Umbilical cord (tissue), 2 donors: ENCODE measurements around the gene RGL1. TPM values are rescaled to one million over a fixed set of nuclear protein-coding genes. Genes with fewer than 3 reads are reported as not detected.

Source experiments
- DNase-seq: peaks from one replicate; pipeline ENCODE4 v3.0.0-alpha.2; 2015; ENCODE audit warnings: low spot score
- total RNA-seq: library from RNA; depleted of rRNA; stranded (reverse); fragments of >200 nt; gene quantifications from one replicate; pipeline ENCODE4 v1.2.3, GENCODE V29; 2014; ENCODE audit warnings: low replicate concordance; ENCODE audit not compliant: insufficient read depth

The RGL1 gene
- total RNA-seq, 1 donor from 2014 or later: 30.8 TPM

GRCh38 chr1:183915625-183916510 lies 110.9 kb downstream of the RGL1 start:
- DNase-seq: peak; percentile 94

GRCh38 chr1:183916574-183916973 lies 111.7 kb downstream of the RGL1 start:
- no peak for DNase-seq

GRCh38 chr1:183918589-183918988 lies 113.7 kb downstream of the RGL1 start:
- no peak for DNase-seq

- no peak for DNase-seq
Observed at GRCh38 chr1:183920651-183921050, 115.7 kb downstream of the RGL1 start.

GRCh38 chr1:183922197-183922596 lies 117.3 kb downstream of the RGL1 start:
- DNase-seq: no peak

- DNase-seq: no peak
Observed at GRCh38 chr1:183925947-183926346, 121.0 kb downstream of the RGL1 start.

GRCh38 chr1:183926983-183927382 lies 122.1 kb downstream of the RGL1 start:
- no peak for DNase-seq

GRCh38 chr1:183931646-183932271 lies 126.8 kb downstream of the RGL1 start:
- DNase-seq: no peak

- peak; percentile 93 for DNase-seq
Observed at GRCh38 chr1:183932412-183932811, 127.5 kb downstream of the RGL1 start.

- DNase-seq: no peak
Observed at GRCh38 chr1:183933528-183934179, 128.7 kb downstream of the RGL1 start.

GRCh38 chr1:183934314-183934713 lies 129.4 kb downstream of the RGL1 start:
- DNase-seq: no peak

GRCh38 chr1:183936009-183936408 lies 131.1 kb downstream of the RGL1 start:
- DNase-seq: no peak

GRCh38 chr1:183936791-183937190 lies 131.9 kb downstream of the RGL1 start:
- no peak for DNase-seq

GRCh38 chr1:183937611-183938010 lies 132.7 kb downstream of the RGL1 start:
- DNase-seq: no peak

- no peak for DNase-seq
Observed at GRCh38 chr1:183941001-183941400, 136.1 kb downstream of the RGL1 start.

- peak; percentile 84 for DNase-seq
Observed at GRCh38 chr1:183942933-183943693, 138.2 kb downstream of the RGL1 start.

GRCh38 chr1:183945428-183946319 lies 140.8 kb downstream of the RGL1 start:
- no peak for DNase-seq

- DNase-seq: no peak
Observed at GRCh38 chr1:183946320-183946613, 141.3 kb downstream of the RGL1 start.

GRCh38 chr1:183947988-183948387 lies 143.1 kb downstream of the RGL1 start:
- DNase-seq: no peak

- no peak for DNase-seq
Observed at GRCh38 chr1:183952101-183952500, 147.2 kb downstream of the RGL1 start.

- DNase-seq: no peak
Observed at GRCh38 chr1:183953031-183953430, 148.1 kb downstream of the RGL1 start.
